H1 (cell line): ENCODE results near the gene PTCH1. TPM values are rescaled to one million over a fixed set of nuclear protein-coding genes. Genes with fewer than 3 reads are reported as not detected.
A peak's percentile ranks its signal among the peaks of the same experiment; 100 is the strongest.

ENCODE experiments used
- CTCF ChIA-PET: fragments of 300-600 bp; sonication (Branson Sonifier 250); formaldehyde crosslinking; loops from one replicate; lab custom pipeline; 2021; ENCODE audit not compliant: partially characterized antibody; lab: Charles Lee
- POLR2A ChIA-PET: fragments of 300-600 bp; sonication (Branson Sonifier 250); formaldehyde crosslinking; loops from one replicate; lab custom pipeline; 2021; ENCODE audit warnings: inconsistent platforms; ENCODE audit not compliant: partially characterized antibody; lab: Charles Lee
- DNase-seq, 2 experiments: peaks; one replicate each; pipeline versions ENCODE4 v3.0.0 to v3.0.0-alpha.2; 2010 to 2022; ENCODE audit warnings: low spot score in 2 of 2, low read depth in 1 of 2, mixed read lengths in 1 of 2
- FAIRE-seq: peaks from 2 replicates; lab custom pipeline; 2011; peaks lifted over from hg19 to GRCh38; lab: Jason Lieb, UNC
- H2AFZ ChIP-seq: 2 replicates; pipeline ENCODE4 v1.8.1; 2012; ENCODE audit warnings: low read length, inconsistent platforms
- H2AK5ac ChIP-seq: 2 replicates; pipeline ENCODE4 v1.6.1; 2013; ENCODE audit warnings: low read depth, low read length
- H2BK120ac ChIP-seq: replicated peaks from 2 replicates; pipeline ENCODE3; 2013; ENCODE audit warnings: low read depth, low read length, inconsistent platforms
- H2BK12ac ChIP-seq: 2 replicates; pipeline ENCODE4 v1.6.1; 2013; ENCODE audit warnings: low read depth, low read length
- H2BK15ac ChIP-seq: 2 replicates; pipeline ENCODE4 v1.6.1; 2013; ENCODE audit warnings: low read length
- H2BK20ac ChIP-seq: 2 replicates; pipeline ENCODE4 v1.6.1; 2013; ENCODE audit warnings: low read length
- H2BK5ac ChIP-seq: 2 replicates; pipeline ENCODE4 v1.6.1; 2013; ENCODE audit warnings: low read depth, low read length
- H3K14ac ChIP-seq: 2 replicates; pipeline ENCODE4 v1.6.1; 2013; ENCODE audit warnings: inconsistent platforms; ENCODE audit not compliant: insufficient read length
- H3K18ac ChIP-seq: 2 replicates; pipeline ENCODE4 v1.6.1; 2013; ENCODE audit warnings: low read length; ENCODE audit errors: extremely low read depth
- H3K23ac ChIP-seq: 2 replicates; pipeline ENCODE4 v1.6.1; 2013; ENCODE audit warnings: inconsistent platforms; ENCODE audit not compliant: insufficient read length
- H3K23me2 ChIP-seq: 2 replicates; pipeline ENCODE4 v1.6.1; 2013; ENCODE audit warnings: low read depth, low read length
- H3K27ac ChIP-seq: 2 replicates; pipeline ENCODE4 v1.6.1; 2011; ENCODE audit warnings: low read depth, low read length, inconsistent platforms
- H3K27me3 ChIP-seq, 4 experiments: replicated peaks in 1 of 4; 1 replicate in 1 of 4; 2 replicates in 3 of 4; pipeline versions ENCODE4 v1.6.1 to v1.8.1; 2011 to 2013; ENCODE audit warnings: low read length in 3 of 4, mild to moderate bottlenecking in 3 of 4, inconsistent platforms in 2 of 4, mixed read lengths in 2 of 4, moderate library complexity in 1 of 4; ENCODE audit not compliant: control insufficient read depth in 3 of 4, insufficient read depth in 3 of 4; ENCODE audit errors: extremely low read depth in 1 of 4
- H3K36me3 ChIP-seq, 4 experiments: 2 replicates each; pipeline versions ENCODE4 v1.6.1 to v1.8.1; 2011 to 2013; ENCODE audit warnings: mild to moderate bottlenecking in 4 of 4, low read length in 3 of 4, moderate library complexity in 2 of 4, control low read depth in 1 of 4, inconsistent platforms in 1 of 4; ENCODE audit not compliant: insufficient read depth in 4 of 4, control insufficient read depth in 2 of 4
- H3K4ac ChIP-seq: replicated peaks from 2 replicates; pipeline ENCODE3; 2013; ENCODE audit warnings: low read length, low read depth, mixed read lengths, inconsistent platforms; ENCODE audit not compliant: insufficient read length
- H3K4me1 ChIP-seq, 4 experiments: replicated peaks in 1 of 4; 1 replicate in 1 of 4; 2 replicates in 3 of 4; pipeline versions ENCODE4 v1.6.1 to v1.8.1; 2011 to 2013; ENCODE audit warnings: low read length in 3 of 4, inconsistent platforms in 2 of 4, mixed read lengths in 1 of 4; ENCODE audit not compliant: insufficient read depth in 4 of 4, control insufficient read depth in 3 of 4
- H3K4me2 ChIP-seq, 2 experiments: 2 replicates each; pipeline versions ENCODE4 v1.6.1 to v1.8.1; 2011 to 2013; ENCODE audit warnings: low read depth in 2 of 2, low read length in 2 of 2, control low read depth in 1 of 2, inconsistent platforms in 1 of 2, mild to moderate bottlenecking in 1 of 2; ENCODE audit not compliant: insufficient read depth in 1 of 2
- H3K4me3 ChIP-seq, 4 experiments: fragments of 200-600, 300-600 bp in 1 of 4; sonication (generic), shearing (Covaris generic), sonication (Bioruptor Twin) in 1 of 4; 2 replicates each; pipeline versions ENCODE4 v1.5.1 to v1.8.1; 2011 to 2016; ENCODE audit warnings: low read length in 4 of 4, low read depth in 3 of 4, control low read depth in 2 of 4, inconsistent platforms in 2 of 4, mild to moderate bottlenecking in 2 of 4, mixed read lengths in 1 of 4, moderate library complexity in 1 of 4; ENCODE audit not compliant: insufficient read depth in 2 of 4; ENCODE audit errors: extremely low read depth in 1 of 4
- H3K56ac ChIP-seq: replicated peaks from 2 replicates; pipeline ENCODE3; 2013; ENCODE audit warnings: low read depth, mild to moderate bottlenecking, mixed read lengths, low read length, inconsistent platforms; ENCODE audit not compliant: insufficient read length
- H3K79me1 ChIP-seq: 2 replicates; pipeline ENCODE4 v1.6.1; 2013; ENCODE audit warnings: low read depth, low read length, control low read depth
- H3K79me2 ChIP-seq, 2 experiments: 2 replicates each; pipeline versions ENCODE4 v1.6.1 to v1.8.1; 2012 to 2013; ENCODE audit warnings: low read length in 2 of 2, mild to moderate bottlenecking in 2 of 2, inconsistent platforms in 1 of 2; ENCODE audit not compliant: insufficient read depth in 2 of 2, control insufficient read depth in 1 of 2
- H3K9ac ChIP-seq, 4 experiments: replicated peaks in 1 of 4; 1 replicate in 1 of 4; 2 replicates in 3 of 4; pipeline versions ENCODE4 v1.6.1 to v1.8.1; 2011 to 2013; ENCODE audit warnings: low read depth in 3 of 4, low read length in 3 of 4, control low read depth in 2 of 4, mild to moderate bottlenecking in 2 of 4, moderate library complexity in 2 of 4, inconsistent platforms in 1 of 4; ENCODE audit errors: extremely low read depth in 1 of 4
- H3K9me3 ChIP-seq, 2 experiments: 2 replicates each; pipeline versions ENCODE4 v1.6.1 to v1.8.1; 2012 to 2013; ENCODE audit warnings: mild to moderate bottlenecking in 2 of 2, moderate library complexity in 2 of 2, control low read depth in 1 of 2, inconsistent platforms in 1 of 2, low read depth in 1 of 2, low read length in 1 of 2, mixed read lengths in 1 of 2; ENCODE audit not compliant: insufficient read depth in 2 of 2
- H4K20me1 ChIP-seq, 2 experiments: replicated peaks in 1 of 2; 2 replicates each; pipeline versions ENCODE3 to v1.8.1; 2011 to 2013; ENCODE audit warnings: inconsistent platforms in 2 of 2, low read length in 2 of 2, mild to moderate bottlenecking in 1 of 2; ENCODE audit not compliant: insufficient read depth in 2 of 2, control insufficient read depth in 1 of 2
- H4K5ac ChIP-seq: 2 replicates; pipeline ENCODE4 v1.6.1; 2013; ENCODE audit warnings: low read length, low read depth, mixed read lengths, inconsistent platforms; ENCODE audit not compliant: insufficient read length
- H4K8ac ChIP-seq: 2 replicates; pipeline ENCODE4 v1.8.0; 2013; ENCODE audit warnings: mild to moderate bottlenecking, moderate library complexity, low read length, inconsistent platforms; ENCODE audit not compliant: insufficient read depth; ENCODE audit errors: extremely low read depth
- H4K91ac ChIP-seq: replicated peaks from 2 replicates; pipeline ENCODE3; 2013; ENCODE audit warnings: low read length, mixed read lengths, inconsistent platforms; ENCODE audit not compliant: insufficient read length
- HDAC6 ChIP-seq: IDR thresholded peaks from one replicate; pipeline ENCODE4 v1.7.1; 2012; ENCODE audit warnings: low read depth, mild to moderate bottlenecking, inconsistent platforms, low read length, moderate library complexity
- POU5F1 ChIP-seq: IDR thresholded peaks from 2 replicates; pipeline ENCODE4 v1.6.1; 2011; ENCODE audit warnings: low read depth, mild to moderate bottlenecking, low read length, moderate library complexity
- SIN3A ChIP-seq, 2 experiments: IDR thresholded peaks in 1 of 2; conservative IDR thresholded peaks in 1 of 2; 2 replicates each; pipeline ENCODE4 v1.6.1; 2011 to 2012; ENCODE audit warnings: low read length in 2 of 2, improper control_type of control experiment in 1 of 2, low read depth in 1 of 2, mild to moderate bottlenecking in 1 of 2
- WGBS, 2 experiments: shearing (Covaris generic) in 1 of 2; methylation state at CpG; one replicate each; pipeline versions ENCODE4 v1.1.6 to v1.1.7; 2013 to 2015; ENCODE audit warnings: low lambda C conversion rate in 2 of 2, mixed read lengths in 2 of 2, inconsistent platforms in 1 of 2, low coverage in 1 of 2, missing lambda C conversion rate in 1 of 2; ENCODE audit not compliant: insufficient replicate concordance in 2 of 2, insufficient coverage in 1 of 2, insufficient read length in 1 of 2; ENCODE audit errors: extremely low coverage in 1 of 2, missing lambda C conversion rate in 1 of 2; 5-methylcytosine and 5-hydroxymethylcytosine counted together
- polyA plus RNA-seq, 7 experiments: library from polyadenylated mRNA; depleted of rRNA in 3 of 7; stranded (reverse) in 5 of 7; unstranded in 2 of 7; fragments of >200 nt in 5 of 7; fragments of 200-250 nt in 2 of 7; gene quantifications; 1 replicate in 5 of 7; 2 replicates in 1 of 7; 4 replicates in 1 of 7; pipeline versions ENCODE4 v1.2.1 to v1.2.3, GENCODE V29; 2011 to 2013; ENCODE audit warnings: missing spikeins in 2 of 7, mixed read lengths in 2 of 7
- total RNA-seq: library from RNA; stranded (reverse); fragmentation: NEBNext Ultra II Directional; extraction: Animal tissue kit (Norgen Biotek cat#: 25700); gene quantifications from 2 replicates; pipeline ENCODE4 v1.2.1, GENCODE V29; 2021

Gene PTCH1
- total and polyA plus RNA-seq, 2 of the 8 experiments (the other 6 are each of a cell fraction or from before 2014, with no cell fraction given), result 6.4 to 34.1 TPM

GRCh38 chr9:95495961-95496360 lies 20.8 kb downstream of the PTCH1 start:
- Histone ChIP-seq H3K27me3 (no peaks in the 10 kb centered on the region), H3K4ac (no peak overlapping the region), H2AK5ac (no peak overlapping the region), H3K36me3 (peaks cover 0 to 5% (median 0%) of the 10 kb centered on the region in 4 experiments; a peak in 2 of 8 replicates), H3K23me2 (no peaks in the 10 kb centered on the region), H4K20me1 (peaks cover 5 to 20% of the 10 kb centered on the region in 2 experiments), H2BK20ac (no peak overlapping the region), H2BK5ac (no peak overlapping the region), H3K4me3 (peak overlapping the region in 1 of 4 experiments; percentile 14; a peak in 1 of 8 replicates), H3K4me2 (peak overlapping the region; percentile 19 to 21; a peak in 3 of 4 replicates), H2BK15ac (no peak overlapping the region), H3K9ac (no peak overlapping the region), H3K9me3 (no peaks in the 10 kb centered on the region), H3K56ac (no peak overlapping the region), H2BK120ac (no peak overlapping the region), H3K18ac (no peak overlapping the region), H3K27ac (no peak overlapping the region), H4K5ac (no peak overlapping the region), H3K23ac (no peak overlapping the region), H3K4me1 (peaks cover 8 to 29% (median 22%) of the 10 kb centered on the region in 4 experiments), H3K14ac (no peak overlapping the region), H4K91ac (no peak overlapping the region), H3K79me2 (peaks cover 9 to 95% of the 10 kb centered on the region in 2 experiments), H4K8ac (no peak overlapping the region), H2AFZ (no peak overlapping the region), H3K79me1 (peaks cover 20% of the 10 kb centered on the region), H2BK12ac (no peak overlapping the region)
- no peak for TF ChIP-seq SIN3A (conservative IDR thresholded peaks at IDR 0.05 in 1 of 2, IDR thresholded peaks at IDR 0.05 in 1 of 2; ENCODE audit: low read depth in 1 of 2, low read length in 2 of 2)
- TF ChIP-seq POU5F1, result no peak
- TF ChIP-seq HDAC6, result no peak
- ChIA-PET POLR2A (interaction anchor here (0.8 to 2.7 kb wide), 4 partner anchors 12 to 155 kb away, joined by 3 to 16 read pairs (median 4); no protein-coding TSS in a partner anchor), CTCF (interaction anchor here (0.9 kb wide), 1 partner anchor 167 kb away, joined by 4 read pairs; no protein-coding TSS in a partner anchor)
- 56% methylated on average over 12 of the region's 12 CpGs; no CpG with 5 or more reads in 1 of the 2 experiments for WGBS, 2 experiments
- DNase-seq, result no peak
- FAIRE-seq, result no peak
